GM12864 (cell line): ENCODE measurements around the gene FMO1.
A peak's percentile ranks its signal among the peaks of the same experiment; 100 is the strongest.

Experiments
- DNase-seq: peaks from one replicate; pipeline ENCODE4 v3.0.0-alpha.2; 2011; ENCODE audit warnings: low read depth
- H3K4me3 ChIP-seq: 2 replicates; pipeline ENCODE4 v1.5.1; 2011; ENCODE audit warnings: mild to moderate bottlenecking, low read depth, low read length, control low read depth
- CTCF ChIP-seq: IDR thresholded peaks from 2 replicates; pipeline ENCODE4 v1.5.1; 2011; ENCODE audit warnings: low read depth, mild to moderate bottlenecking, moderate library complexity, low read length, control low read depth, inconsistent platforms; ENCODE audit errors: missing control alignments

The FMO1 gene

GRCh38 chr1:171313319-171313834, 65.1 kb downstream of the FMO1 start:
- TF ChIP-seq CTCF: no peak
- peak; percentile 16 for DNase-seq
- H3K4me3 ChIP-seq: no peak overlapping the region

- H3K4me3 ChIP-seq: peak within 1 kb of the TSS; percentile 43
- peak; percentile 81 for TF ChIP-seq CTCF
- peak; percentile 95 for DNase-seq
Observed at GRCh38 chr1:171313835-171314320, 65.6 kb downstream of the FMO1 start, which contains the start of gene FMO4. TSS of gene FMO4 (plus strand) at chr1:171314183. CDS start at chr1:171319826, 5,643 bp downstream.

GRCh38 chr1:171329251-171329650, 81.0 kb downstream of the FMO1 start:
- no peak overlapping the region for H3K4me3 ChIP-seq
- DNase-seq: no peak
- no peak for TF ChIP-seq CTCF

GRCh38 chr1:171334024-171334640, 85.8 kb downstream of the FMO1 start:
- no peak for DNase-seq
- H3K4me3 ChIP-seq: no peak overlapping the region
- no peak for TF ChIP-seq CTCF
